ENCODE measurements around the gene CSTPP1. TPM values are rescaled to one million over a fixed set of nuclear protein-coding genes. Genes with fewer than 3 reads are reported as not detected.
"Not testable (repeated sequence)": the region's sequence is repeated elsewhere in the genome, so short reads cannot be mapped to it uniquely, and the experiment has no call there.

The CSTPP1 gene
- total RNA-seq, 1 donor from 2014 or later, result 30.0 TPM

GRCh38 chr11:47207459-47207858 lies 270.9 kb downstream of the CSTPP1 start:
- Mint-ChIP-seq H3K27me3 (ENCODE audit: unreplicated experiment) (peaks cover 3% of the 10 kb centered on the region), H3K9me3 (ENCODE audit: unreplicated experiment) (no peaks in the 10 kb centered on the region), H3K36me3 (ENCODE audit: low read depth, unreplicated experiment) (no peaks in the 10 kb centered on the region), H3K4me1 (ENCODE audit: unreplicated experiment) (no peaks in the 10 kb centered on the region), H3K4me3 (ENCODE audit: unreplicated experiment) (no peak overlapping the region), H3K27ac (ENCODE audit: unreplicated experiment) (no peak overlapping the region)
- TF ChIP-seq CTCF (IDR thresholded peaks at IDR 0.05; ENCODE audit: unreplicated experiment), result no peak
- DNase-seq (ENCODE audit: low spot score), result no peak

- DNase-seq (ENCODE audit: low spot score); H3K27me3 Mint-ChIP-seq (ENCODE audit: unreplicated experiment); H3K9me3 Mint-ChIP-seq (ENCODE audit: unreplicated experiment); H3K4me3 Mint-ChIP-seq (ENCODE audit: unreplicated experiment); H3K4me1 Mint-ChIP-seq (ENCODE audit: unreplicated experiment); H3K36me3 Mint-ChIP-seq (ENCODE audit: low read depth, unreplicated experiment); H3K27ac Mint-ChIP-seq (ENCODE audit: unreplicated experiment): not testable (repeated sequence)
Observed at GRCh38 chr11:47208008-47208552, 271.5 kb downstream of the CSTPP1 start.

GRCh38 chr11:47208628-47209027 lies 272.1 kb downstream of the CSTPP1 start:
- no peaks in the 10 kb centered on the region for H3K4me1 Mint-ChIP-seq (ENCODE audit: unreplicated experiment)
- peak overlapping the region; percentile 70 for H3K27ac Mint-ChIP-seq (ENCODE audit: unreplicated experiment)
- DNase-seq (ENCODE audit: low spot score), result no peak
- no peaks in the 10 kb centered on the region for H3K36me3 Mint-ChIP-seq (ENCODE audit: low read depth, unreplicated experiment)
- TF ChIP-seq CTCF (IDR thresholded peaks at IDR 0.05; ENCODE audit: unreplicated experiment), result no peak
- H3K4me3 Mint-ChIP-seq (ENCODE audit: unreplicated experiment), result no peak overlapping the region
- peaks cover 3% of the 10 kb centered on the region for H3K27me3 Mint-ChIP-seq (ENCODE audit: unreplicated experiment)
- H3K9me3 Mint-ChIP-seq (ENCODE audit: unreplicated experiment), result no peaks in the 10 kb centered on the region

Small RNA genes within 50 kb of the gene (microRNA-seq; reads per million reads assigned to microRNA genes)
- gene MIR6745 (ENCODE audit: unreplicated experiment), result not detected

Other genes with a start within 250 kb of the CSTPP1 start
- gene ARHGAP1, start 236.1 kb upstream of the CSTPP1 start, total RNA-seq (ENCODE audit: unreplicated experiment), result 69.5 TPM
- gene ZNF408, start 235.7 kb upstream of the CSTPP1 start, total RNA-seq (ENCODE audit: unreplicated experiment), result 23.2 TPM
- 4.4 TPM for gene F2, start 217.5 kb upstream of the CSTPP1 start, total RNA-seq (ENCODE audit: unreplicated experiment)
- gene CKAP5, start 90.5 kb upstream of the CSTPP1 start, total RNA-seq (ENCODE audit: unreplicated experiment), result 84.4 TPM
- gene LRP4, start 18.2 kb upstream of the CSTPP1 start, total RNA-seq (ENCODE audit: unreplicated experiment), result 21.8 TPM
- gene ARFGAP2, start 240.1 kb downstream of the CSTPP1 start, total RNA-seq (ENCODE audit: unreplicated experiment), result 78.7 TPM
- gene PACSIN3, start 249.7 kb downstream of the CSTPP1 start, total RNA-seq (ENCODE audit: unreplicated experiment), result 10.7 TPM

All from endothelial cell (in vitro differentiated cells).